WTC11 (cell line): ENCODE measurements around the gene MFAP3L. TPM values are rescaled to one million over a fixed set of nuclear protein-coding genes. Genes with fewer than 3 reads are reported as not detected.

ENCODE experiments used
- ATAC-seq: fragments of 200-7000 bp; cut with Tn5 transposase; 2 replicates; pipeline ENCODE4 v1.10.0; 2021; ENCODE audit warnings: mild to moderate bottlenecking, moderate library complexity
- CTCF ChIA-PET: fragments of 300-600 bp; sonication (Branson Sonifier 250); formaldehyde crosslinking; loops from one replicate; lab custom pipeline; 2021; ENCODE audit warnings: antibody characterized with exemption; lab: Charles Lee
- POLR2A ChIA-PET: fragments of 350-600 bp; sonication (Branson Sonifier 250); formaldehyde crosslinking; loops from one replicate; lab custom pipeline; 2021; ENCODE audit warnings: antibody characterized with exemption; lab: Charles Lee
- DNase-seq: peaks from one replicate; pipeline ENCODE4 v3.0.0; 2021; ENCODE audit warnings: low spot score
- H3K27ac Mint-ChIP-seq: 2 replicates; pipeline ENCODE4 v1.8.0; 2021; ENCODE audit warnings: mixed read lengths
- H3K27me3 Mint-ChIP-seq: 2 replicates; pipeline ENCODE4 v1.8.0; 2021; ENCODE audit warnings: low read depth, mild to moderate bottlenecking, moderate library complexity, mixed read lengths
- H3K36me3 Mint-ChIP-seq: 2 replicates; pipeline ENCODE4 v1.8.0; 2021; ENCODE audit warnings: mixed read lengths
- H3K4me1 Mint-ChIP-seq: 2 replicates; pipeline ENCODE4 v1.8.0; 2022; ENCODE audit warnings: mixed read lengths
- H3K4me3 Mint-ChIP-seq: 2 replicates; pipeline ENCODE4 v1.8.0; 2021; ENCODE audit warnings: mild to moderate bottlenecking, moderate library complexity, mixed read lengths
- H3K9me3 Mint-ChIP-seq: 2 replicates; pipeline ENCODE4 v1.8.0; 2021; ENCODE audit warnings: mixed read lengths
- ATF1 ChIP-seq: sonication (generic); formaldehyde crosslinking; IDR thresholded peaks from 2 replicates; pipeline ENCODE4 v1.8.1; 2023; ENCODE audit warnings: mild to moderate bottlenecking, moderate library complexity, missing genetic modification reagents
- CBFB ChIP-seq: sonication (generic); formaldehyde crosslinking; IDR thresholded peaks from 2 replicates; pipeline ENCODE4 v1.8.1; 2022; ENCODE audit warnings: mild to moderate bottlenecking, low read depth, missing genetic modification reagents
- ESRRA ChIP-seq: sonication (generic); formaldehyde crosslinking; IDR thresholded peaks from 2 replicates; pipeline ENCODE4 v1.8.1; 2022; ENCODE audit warnings: mild to moderate bottlenecking, missing genetic modification reagents, borderline replicate concordance
- ETV6 ChIP-seq: sonication (generic); formaldehyde crosslinking; IDR thresholded peaks from 2 replicates; pipeline ENCODE4 v1.8.1; 2022; ENCODE audit warnings: mild to moderate bottlenecking, missing genetic modification reagents
- FOXP1 ChIP-seq: sonication (generic); formaldehyde crosslinking; IDR thresholded peaks from 2 replicates; pipeline ENCODE4 v1.8.0; 2022; ENCODE audit warnings: missing genetic modification reagents, mild to moderate bottlenecking, moderate library complexity, borderline replicate concordance
- GABPB1 ChIP-seq: sonication (generic); formaldehyde crosslinking; IDR thresholded peaks from 2 replicates; pipeline ENCODE4 v1.8.1; 2023; ENCODE audit warnings: mild to moderate bottlenecking, missing genetic modification reagents
- HMGA2 ChIP-seq: fragments of 250-450 bp; sonication (Bioruptor Pico); IDR thresholded peaks from 2 replicates; pipeline ENCODE4 v1.4.0; 2021; ENCODE audit warnings: mild to moderate bottlenecking, moderate library complexity
- IRF2 ChIP-seq: sonication (generic); formaldehyde crosslinking; IDR thresholded peaks from 2 replicates; pipeline ENCODE4 v1.8.0; 2022; ENCODE audit warnings: low read depth, missing genetic modification reagents, borderline replicate concordance
- MYBL2 ChIP-seq: sonication (generic); formaldehyde crosslinking; IDR thresholded peaks from 2 replicates; pipeline ENCODE4 v1.8.1; 2023; ENCODE audit warnings: mild to moderate bottlenecking, moderate library complexity, missing genetic modification reagents
- NFATC4 ChIP-seq: fragments of 250-450 bp; sonication (Bioruptor Pico); IDR thresholded peaks from 2 replicates; pipeline ENCODE4 v1.9.0; 2021; ENCODE audit warnings: mild to moderate bottlenecking
- NR3C1 ChIP-seq: sonication (generic); formaldehyde crosslinking; conservative IDR thresholded peaks from 2 replicates; pipeline ENCODE4 v1.8.1; 2023; ENCODE audit warnings: low read depth, mild to moderate bottlenecking, missing genetic modification reagents
- OVOL2 ChIP-seq: fragments of 250-450 bp; sonication (Bioruptor Pico); IDR thresholded peaks from 2 replicates; pipeline ENCODE4 v1.9.0; 2021; ENCODE audit warnings: mild to moderate bottlenecking, borderline replicate concordance
- RELA ChIP-seq: sonication (generic); formaldehyde crosslinking; IDR thresholded peaks from 2 replicates; pipeline ENCODE4 v1.8.1; 2022; ENCODE audit warnings: missing genetic modification reagents, mild to moderate bottlenecking, borderline replicate concordance
- SP1 ChIP-seq: sonication (generic); formaldehyde crosslinking; conservative IDR thresholded peaks from 2 replicates; pipeline ENCODE4 v1.8.1; 2022; ENCODE audit warnings: missing genetic modification reagents
- TCF7 ChIP-seq: sonication (generic); formaldehyde crosslinking; IDR thresholded peaks from 2 replicates; pipeline ENCODE4 v1.8.0; 2022; ENCODE audit warnings: mild to moderate bottlenecking, low read depth, missing genetic modification reagents, moderate library complexity
- TP53 ChIP-seq: sonication (generic); formaldehyde crosslinking; IDR thresholded peaks from 2 replicates; pipeline ENCODE4 v1.8.1; 2023; ENCODE audit warnings: mild to moderate bottlenecking, missing genetic modification reagents
- ZNF396 ChIP-seq: fragments of 250-450 bp; sonication (Bioruptor Pico); IDR thresholded peaks from 2 replicates; pipeline ENCODE4 v1.8.0; 2021; ENCODE audit warnings: mild to moderate bottlenecking, moderate library complexity, borderline replicate concordance
- ZNF671 ChIP-seq: fragments of 250-450 bp; sonication (Bioruptor Pico); IDR thresholded peaks from 2 replicates; pipeline ENCODE4 v1.8.0; 2021; ENCODE audit warnings: mild to moderate bottlenecking
- total RNA-seq: library from RNA; stranded (reverse); gene quantifications from 3 replicates; pipeline ENCODE4 v1.2.3, GENCODE V29; 2021
- TF ChIP-seq, protein P1 (sequence below): sonication (generic); formaldehyde crosslinking; IDR thresholded peaks from 2 replicates; pipeline ENCODE4 v1.8.0; 2023; ENCODE audit warnings: missing genetic modification reagents
- TF ChIP-seq, protein P2 (sequence below): sonication (generic); formaldehyde crosslinking; IDR thresholded peaks from 2 replicates; pipeline ENCODE4 v1.8.1; 2023; ENCODE audit warnings: mild to moderate bottlenecking, missing genetic modification reagents, moderate library complexity
- TF ChIP-seq, protein P3 (sequence below): sonication (generic); formaldehyde crosslinking; IDR thresholded peaks from 2 replicates; pipeline ENCODE4 v1.8.1; 2022; ENCODE audit warnings: mild to moderate bottlenecking, moderate library complexity, missing genetic modification reagents
- TF ChIP-seq, protein P4 (sequence below): sonication (generic); formaldehyde crosslinking; IDR thresholded peaks from 2 replicates; pipeline ENCODE4 v1.8.0; 2022; ENCODE audit warnings: mild to moderate bottlenecking, missing genetic modification reagents
- TF ChIP-seq, protein P5 (sequence below): fragments of 200-600 bp; IDR thresholded peaks from 2 replicates; pipeline ENCODE4 v1.8.0; 2022; ENCODE audit warnings: antibody characterized with exemption
- TF ChIP-seq, protein P6 (sequence below): fragments of 250-450 bp; sonication (Bioruptor Pico); IDR thresholded peaks from 2 replicates; pipeline ENCODE4 v1.9.0; 2021; ENCODE audit warnings: mild to moderate bottlenecking, borderline replicate concordance
- TF ChIP-seq, protein P7 (sequence below): sonication (generic); formaldehyde crosslinking; conservative IDR thresholded peaks from 2 replicates; pipeline ENCODE4 v1.8.1; 2023; ENCODE audit warnings: mild to moderate bottlenecking, low read depth, missing genetic modification reagents, moderate library complexity

Gene MFAP3L
- total RNA-seq, 1 experiment from 2014 or later: 31.3 TPM

GRCh38 chr4:169986369-169986768, 39.8 kb downstream of the MFAP3L start (continued):
- TF ChIP-seq MYBL2 (CRISPR knock-in tag) (no peak), OVOL2 (CRISPR knock-in tag) (no peak), SP1 (CRISPR knock-in tag) (no peak), FOXP1 (CRISPR knock-in tag) (no peak), GABPB1 (no peak), HMGA2 (CRISPR knock-in tag) (no peak), ETV6 (no peak)
- TF ChIP-seq, protein P1, sequence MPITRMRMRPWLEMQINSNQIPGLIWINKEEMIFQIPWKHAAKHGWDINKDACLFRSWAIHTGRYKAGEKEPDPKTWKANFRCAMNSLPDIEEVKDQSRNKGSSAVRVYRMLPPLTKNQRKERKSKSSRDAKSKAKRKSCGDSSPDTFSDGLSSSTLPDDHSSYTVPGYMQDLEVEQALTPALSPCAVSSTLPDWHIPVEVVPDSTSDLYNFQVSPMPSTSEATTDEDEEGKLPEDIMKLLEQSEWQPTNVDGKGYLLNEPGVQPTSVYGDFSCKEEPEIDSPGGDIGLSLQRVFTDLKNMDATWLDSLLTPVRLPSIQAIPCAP (CRISPR knock-in tag): no peak
- TF ChIP-seq, protein P2, sequence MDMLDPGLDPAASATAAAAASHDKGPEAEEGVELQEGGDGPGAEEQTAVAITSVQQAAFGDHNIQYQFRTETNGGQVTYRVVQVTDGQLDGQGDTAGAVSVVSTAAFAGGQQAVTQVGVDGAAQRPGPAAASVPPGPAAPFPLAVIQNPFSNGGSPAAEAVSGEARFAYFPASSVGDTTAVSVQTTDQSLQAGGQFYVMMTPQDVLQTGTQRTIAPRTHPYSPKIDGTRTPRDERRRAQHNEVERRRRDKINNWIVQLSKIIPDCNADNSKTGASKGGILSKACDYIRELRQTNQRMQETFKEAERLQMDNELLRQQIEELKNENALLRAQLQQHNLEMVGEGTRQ (CRISPR knock-in tag): no peak
- TF ChIP-seq, protein P3, sequence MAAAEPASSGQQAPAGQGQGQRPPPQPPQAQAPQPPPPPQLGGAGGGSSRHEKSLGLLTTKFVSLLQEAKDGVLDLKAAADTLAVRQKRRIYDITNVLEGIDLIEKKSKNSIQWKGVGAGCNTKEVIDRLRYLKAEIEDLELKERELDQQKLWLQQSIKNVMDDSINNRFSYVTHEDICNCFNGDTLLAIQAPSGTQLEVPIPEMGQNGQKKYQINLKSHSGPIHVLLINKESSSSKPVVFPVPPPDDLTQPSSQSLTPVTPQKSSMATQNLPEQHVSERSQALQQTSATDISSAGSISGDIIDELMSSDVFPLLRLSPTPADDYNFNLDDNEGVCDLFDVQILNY (CRISPR knock-in tag): no peak

- H3K27ac Mint-ChIP-seq: no peak overlapping the region
- H3K4me3 Mint-ChIP-seq: no peak overlapping the region
- CTCF ChIA-PET: no interaction called here
- no peak for ATAC-seq
- POLR2A ChIA-PET: no interaction called here
- H3K9me3 Mint-ChIP-seq: no peaks in the 10 kb centered on the region
- no peaks in the 10 kb centered on the region for H3K36me3 Mint-ChIP-seq
- no peak for DNase-seq
- no peaks in the 10 kb centered on the region for H3K27me3 Mint-ChIP-seq
- H3K4me1 Mint-ChIP-seq: peaks cover 24% of the 10 kb centered on the region
- TF ChIP-seq ZNF671 (CRISPR knock-in tag): no peak
- TF ChIP-seq, protein P4, sequence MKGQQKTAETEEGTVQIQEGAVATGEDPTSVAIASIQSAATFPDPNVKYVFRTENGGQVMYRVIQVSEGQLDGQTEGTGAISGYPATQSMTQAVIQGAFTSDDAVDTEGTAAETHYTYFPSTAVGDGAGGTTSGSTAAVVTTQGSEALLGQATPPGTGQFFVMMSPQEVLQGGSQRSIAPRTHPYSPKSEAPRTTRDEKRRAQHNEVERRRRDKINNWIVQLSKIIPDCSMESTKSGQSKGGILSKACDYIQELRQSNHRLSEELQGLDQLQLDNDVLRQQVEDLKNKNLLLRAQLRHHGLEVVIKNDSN (CRISPR knock-in tag): no peak
- TF ChIP-seq, protein P5, sequence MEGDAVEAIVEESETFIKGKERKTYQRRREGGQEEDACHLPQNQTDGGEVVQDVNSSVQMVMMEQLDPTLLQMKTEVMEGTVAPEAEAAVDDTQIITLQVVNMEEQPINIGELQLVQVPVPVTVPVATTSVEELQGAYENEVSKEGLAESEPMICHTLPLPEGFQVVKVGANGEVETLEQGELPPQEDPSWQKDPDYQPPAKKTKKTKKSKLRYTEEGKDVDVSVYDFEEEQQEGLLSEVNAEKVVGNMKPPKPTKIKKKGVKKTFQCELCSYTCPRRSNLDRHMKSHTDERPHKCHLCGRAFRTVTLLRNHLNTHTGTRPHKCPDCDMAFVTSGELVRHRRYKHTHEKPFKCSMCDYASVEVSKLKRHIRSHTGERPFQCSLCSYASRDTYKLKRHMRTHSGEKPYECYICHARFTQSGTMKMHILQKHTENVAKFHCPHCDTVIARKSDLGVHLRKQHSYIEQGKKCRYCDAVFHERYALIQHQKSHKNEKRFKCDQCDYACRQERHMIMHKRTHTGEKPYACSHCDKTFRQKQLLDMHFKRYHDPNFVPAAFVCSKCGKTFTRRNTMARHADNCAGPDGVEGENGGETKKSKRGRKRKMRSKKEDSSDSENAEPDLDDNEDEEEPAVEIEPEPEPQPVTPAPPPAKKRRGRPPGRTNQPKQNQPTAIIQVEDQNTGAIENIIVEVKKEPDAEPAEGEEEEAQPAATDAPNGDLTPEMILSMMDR: no peak
- no peak for TF ChIP-seq TCF7 (CRISPR knock-in tag)
- TF ChIP-seq TP53: no peak
- no peak for TF ChIP-seq CBFB (CRISPR knock-in tag)
- no peak for TF ChIP-seq ZNF396 (CRISPR knock-in tag)
- TF ChIP-seq ATF1: no peak
- TF ChIP-seq, protein P6, sequence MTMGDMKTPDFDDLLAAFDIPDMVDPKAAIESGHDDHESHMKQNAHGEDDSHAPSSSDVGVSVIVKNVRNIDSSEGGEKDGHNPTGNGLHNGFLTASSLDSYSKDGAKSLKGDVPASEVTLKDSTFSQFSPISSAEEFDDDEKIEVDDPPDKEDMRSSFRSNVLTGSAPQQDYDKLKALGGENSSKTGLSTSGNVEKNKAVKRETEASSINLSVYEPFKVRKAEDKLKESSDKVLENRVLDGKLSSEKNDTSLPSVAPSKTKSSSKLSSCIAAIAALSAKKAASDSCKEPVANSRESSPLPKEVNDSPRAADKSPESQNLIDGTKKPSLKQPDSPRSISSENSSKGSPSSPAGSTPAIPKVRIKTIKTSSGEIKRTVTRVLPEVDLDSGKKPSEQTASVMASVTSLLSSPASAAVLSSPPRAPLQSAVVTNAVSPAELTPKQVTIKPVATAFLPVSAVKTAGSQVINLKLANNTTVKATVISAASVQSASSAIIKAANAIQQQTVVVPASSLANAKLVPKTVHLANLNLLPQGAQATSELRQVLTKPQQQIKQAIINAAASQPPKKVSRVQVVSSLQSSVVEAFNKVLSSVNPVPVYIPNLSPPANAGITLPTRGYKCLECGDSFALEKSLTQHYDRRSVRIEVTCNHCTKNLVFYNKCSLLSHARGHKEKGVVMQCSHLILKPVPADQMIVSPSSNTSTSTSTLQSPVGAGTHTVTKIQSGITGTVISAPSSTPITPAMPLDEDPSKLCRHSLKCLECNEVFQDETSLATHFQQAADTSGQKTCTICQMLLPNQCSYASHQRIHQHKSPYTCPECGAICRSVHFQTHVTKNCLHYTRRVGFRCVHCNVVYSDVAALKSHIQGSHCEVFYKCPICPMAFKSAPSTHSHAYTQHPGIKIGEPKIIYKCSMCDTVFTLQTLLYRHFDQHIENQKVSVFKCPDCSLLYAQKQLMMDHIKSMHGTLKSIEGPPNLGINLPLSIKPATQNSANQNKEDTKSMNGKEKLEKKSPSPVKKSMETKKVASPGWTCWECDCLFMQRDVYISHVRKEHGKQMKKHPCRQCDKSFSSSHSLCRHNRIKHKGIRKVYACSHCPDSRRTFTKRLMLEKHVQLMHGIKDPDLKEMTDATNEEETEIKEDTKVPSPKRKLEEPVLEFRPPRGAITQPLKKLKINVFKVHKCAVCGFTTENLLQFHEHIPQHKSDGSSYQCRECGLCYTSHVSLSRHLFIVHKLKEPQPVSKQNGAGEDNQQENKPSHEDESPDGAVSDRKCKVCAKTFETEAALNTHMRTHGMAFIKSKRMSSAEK: no peak
- TF ChIP-seq RELA: no peak
- no peak for TF ChIP-seq ESRRA (CRISPR knock-in tag)
- TF ChIP-seq, protein P7, sequence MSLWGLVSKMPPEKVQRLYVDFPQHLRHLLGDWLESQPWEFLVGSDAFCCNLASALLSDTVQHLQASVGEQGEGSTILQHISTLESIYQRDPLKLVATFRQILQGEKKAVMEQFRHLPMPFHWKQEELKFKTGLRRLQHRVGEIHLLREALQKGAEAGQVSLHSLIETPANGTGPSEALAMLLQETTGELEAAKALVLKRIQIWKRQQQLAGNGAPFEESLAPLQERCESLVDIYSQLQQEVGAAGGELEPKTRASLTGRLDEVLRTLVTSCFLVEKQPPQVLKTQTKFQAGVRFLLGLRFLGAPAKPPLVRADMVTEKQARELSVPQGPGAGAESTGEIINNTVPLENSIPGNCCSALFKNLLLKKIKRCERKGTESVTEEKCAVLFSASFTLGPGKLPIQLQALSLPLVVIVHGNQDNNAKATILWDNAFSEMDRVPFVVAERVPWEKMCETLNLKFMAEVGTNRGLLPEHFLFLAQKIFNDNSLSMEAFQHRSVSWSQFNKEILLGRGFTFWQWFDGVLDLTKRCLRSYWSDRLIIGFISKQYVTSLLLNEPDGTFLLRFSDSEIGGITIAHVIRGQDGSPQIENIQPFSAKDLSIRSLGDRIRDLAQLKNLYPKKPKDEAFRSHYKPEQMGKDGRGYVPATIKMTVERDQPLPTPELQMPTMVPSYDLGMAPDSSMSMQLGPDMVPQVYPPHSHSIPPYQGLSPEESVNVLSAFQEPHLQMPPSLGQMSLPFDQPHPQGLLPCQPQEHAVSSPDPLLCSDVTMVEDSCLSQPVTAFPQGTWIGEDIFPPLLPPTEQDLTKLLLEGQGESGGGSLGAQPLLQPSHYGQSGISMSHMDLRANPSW (CRISPR knock-in tag): no peak
- TF ChIP-seq GABPB1: no peak
- TF ChIP-seq IRF2: no peak
- no peak for TF ChIP-seq NR3C1 (CRISPR knock-in tag)
- TF ChIP-seq, protein P3 (CRISPR knock-in tag): no peak
- no peak for TF ChIP-seq NFATC4
Observed at GRCh38 chr4:169985881-169986280, 40.3 kb downstream of the MFAP3L start.
